Ovary (tissue), 3 donors: ENCODE results near the gene ALLC.

Source experiments
- POLR2A ChIP-seq: fragments of 450-650 bp; IDR thresholded peaks from one replicate; pipeline ENCODE4 v1.6.1; 2017; ENCODE audit warnings: antibody characterized with exemption, mild to moderate bottlenecking, moderate library complexity
- TF ChIP-seq, protein P1 (sequence below), 3 donors: fragments of 450-650 bp in 2 of 3; fragments of 200-600 bp in 1 of 3; IDR thresholded peaks; one replicate each; pipeline versions ENCODE4 v1.5.1 to v1.8.0; 2016 to 2022; ENCODE audit warnings: antibody characterized with exemption in 3 of 3, mild to moderate bottlenecking in 1 of 3
- donor health status: DM: no; HTN: no; CAD: no.

- no peak for TF ChIP-seq POLR2A
- TF ChIP-seq, protein P1, sequence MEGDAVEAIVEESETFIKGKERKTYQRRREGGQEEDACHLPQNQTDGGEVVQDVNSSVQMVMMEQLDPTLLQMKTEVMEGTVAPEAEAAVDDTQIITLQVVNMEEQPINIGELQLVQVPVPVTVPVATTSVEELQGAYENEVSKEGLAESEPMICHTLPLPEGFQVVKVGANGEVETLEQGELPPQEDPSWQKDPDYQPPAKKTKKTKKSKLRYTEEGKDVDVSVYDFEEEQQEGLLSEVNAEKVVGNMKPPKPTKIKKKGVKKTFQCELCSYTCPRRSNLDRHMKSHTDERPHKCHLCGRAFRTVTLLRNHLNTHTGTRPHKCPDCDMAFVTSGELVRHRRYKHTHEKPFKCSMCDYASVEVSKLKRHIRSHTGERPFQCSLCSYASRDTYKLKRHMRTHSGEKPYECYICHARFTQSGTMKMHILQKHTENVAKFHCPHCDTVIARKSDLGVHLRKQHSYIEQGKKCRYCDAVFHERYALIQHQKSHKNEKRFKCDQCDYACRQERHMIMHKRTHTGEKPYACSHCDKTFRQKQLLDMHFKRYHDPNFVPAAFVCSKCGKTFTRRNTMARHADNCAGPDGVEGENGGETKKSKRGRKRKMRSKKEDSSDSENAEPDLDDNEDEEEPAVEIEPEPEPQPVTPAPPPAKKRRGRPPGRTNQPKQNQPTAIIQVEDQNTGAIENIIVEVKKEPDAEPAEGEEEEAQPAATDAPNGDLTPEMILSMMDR (IDR thresholded peaks at IDR 0.05), result no peak
Measured at GRCh38 chr2:3725002-3725401, 67.0 kb downstream of the ALLC start.
